ENCODE results near the gene DEF6.

DEF6 gene

DNA sequence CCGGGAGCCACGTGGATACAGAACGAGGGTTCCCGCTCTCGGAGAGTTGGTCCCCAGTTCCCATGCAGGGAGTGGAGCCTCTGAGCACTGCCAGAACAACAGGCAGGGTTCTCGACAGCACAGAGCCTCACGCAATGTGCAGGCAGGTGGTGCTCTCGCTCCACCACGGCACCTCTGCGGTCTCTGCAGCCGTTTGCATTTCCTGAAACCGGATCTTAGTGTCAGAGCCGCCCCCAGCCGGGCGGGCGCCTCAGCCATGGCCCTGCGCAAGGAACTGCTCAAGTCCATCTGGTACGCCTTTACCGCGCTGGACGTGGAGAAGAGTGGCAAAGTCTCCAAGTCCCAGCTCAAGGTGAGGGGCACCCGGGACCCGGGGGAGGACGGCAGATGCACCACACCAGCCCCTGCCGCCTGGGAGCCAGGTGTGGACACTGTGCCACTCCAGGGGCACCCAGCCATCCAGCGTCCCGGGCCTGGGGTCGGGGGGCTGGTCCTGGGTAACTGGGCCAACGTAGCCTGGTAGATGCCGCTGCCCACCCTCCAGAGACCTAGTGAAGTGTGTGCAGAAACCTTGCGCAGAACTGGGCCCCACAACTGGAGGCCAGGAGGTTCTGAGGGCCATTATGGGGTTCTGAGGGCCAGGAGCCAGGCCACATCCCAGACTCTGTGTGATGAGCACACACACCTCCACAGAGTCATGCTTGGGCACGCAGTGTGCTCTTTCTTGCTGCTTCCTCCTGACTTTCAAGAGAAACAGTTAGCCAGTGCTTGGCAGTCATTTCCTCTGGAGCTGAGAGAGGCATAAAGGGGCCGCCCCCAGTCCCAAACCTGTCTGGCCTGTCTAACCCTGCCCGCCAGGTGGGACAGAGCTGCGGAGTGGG, at the start of gene DEF6:
TSS of gene DEF6 (plus strand) at position 218 of the 881 bp plus-strand sequence. CDS start at position 257, 39 bp downstream.
- no peak for FAIRE-seq

DNA sequence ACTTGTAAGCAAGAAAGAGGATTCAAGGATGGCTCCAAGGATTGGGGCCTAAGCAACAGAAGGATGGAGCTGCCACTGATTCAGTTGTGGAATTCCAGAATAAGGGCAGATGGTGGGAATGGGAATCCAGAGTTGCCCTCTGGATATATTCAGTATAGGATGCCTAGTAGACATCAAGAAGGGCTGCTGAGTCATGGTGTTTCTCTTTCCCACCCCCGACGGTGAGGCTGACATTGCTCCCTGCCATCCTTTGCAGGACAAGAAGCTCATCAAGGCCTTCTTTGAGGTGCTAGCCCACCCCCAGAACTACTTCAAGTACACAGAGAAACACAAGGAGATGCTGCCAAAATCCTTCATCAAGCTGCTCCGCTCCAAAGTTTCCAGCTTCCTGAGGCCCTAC, 49.3 kb upstream of the DEF6 start:
- FAIRE-seq: no peak

DNA sequence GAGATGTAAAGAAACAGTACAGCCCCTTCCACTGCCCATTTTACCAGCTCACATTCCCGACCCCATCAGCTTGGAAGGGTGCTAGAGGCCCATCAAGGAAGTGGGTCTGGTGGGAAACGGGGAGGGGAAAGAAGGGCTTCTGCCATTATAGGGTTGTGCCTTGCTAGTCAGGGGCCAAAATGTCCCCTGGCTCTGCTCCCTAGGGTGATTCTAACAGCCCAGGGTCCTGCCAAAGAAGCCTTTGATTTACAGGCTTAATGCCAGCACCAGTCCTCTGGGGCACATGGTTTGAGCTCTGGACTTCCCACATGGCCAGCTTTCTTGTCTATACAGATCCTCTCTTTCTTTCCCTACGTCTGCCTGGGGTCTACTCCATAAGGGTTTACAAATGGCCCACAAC, 48.7 kb upstream of the DEF6 start:
- FAIRE-seq: no peak

GRCh38 chr6:35251949-35252348, 45.7 kb upstream of the DEF6 start:
- no peak for FAIRE-seq

DNA sequence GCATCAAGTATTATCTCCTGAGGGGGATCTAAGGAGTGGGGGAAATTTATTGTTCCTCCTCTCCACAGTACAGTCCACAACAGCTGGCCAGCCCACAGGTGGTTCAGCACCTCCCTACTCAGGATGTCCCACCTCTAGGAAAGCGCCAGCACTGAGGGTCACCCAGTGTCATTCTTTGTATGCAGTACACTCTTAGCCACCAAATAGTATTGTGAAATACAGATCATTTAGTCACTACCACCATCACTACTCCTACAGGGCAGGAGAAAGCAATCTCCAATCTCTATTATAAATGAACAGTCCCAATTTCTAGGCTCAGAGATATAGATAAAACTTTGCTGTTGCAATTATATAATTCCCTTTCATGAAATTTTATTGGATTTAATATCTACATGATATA, 44.4 kb upstream of the DEF6 start:
- no peak for FAIRE-seq

- no peak for FAIRE-seq
These were observed 39.3 kb upstream of the DEF6 start for GRCh38 chr6:35258336-35258735.

GRCh38 chr6:35258858-35259193, 38.8 kb upstream of the DEF6 start:
- FAIRE-seq: no peak

GRCh38 chr6:35259194-35259947, 38.2 kb upstream of the DEF6 start, which contains the start of gene ZNF76:
Gene ZNF76 (plus strand): TSS chr6:35259735. CDS start chr6:35281152, 21,417 bp downstream.
- FAIRE-seq: peak; percentile 78

DNA sequence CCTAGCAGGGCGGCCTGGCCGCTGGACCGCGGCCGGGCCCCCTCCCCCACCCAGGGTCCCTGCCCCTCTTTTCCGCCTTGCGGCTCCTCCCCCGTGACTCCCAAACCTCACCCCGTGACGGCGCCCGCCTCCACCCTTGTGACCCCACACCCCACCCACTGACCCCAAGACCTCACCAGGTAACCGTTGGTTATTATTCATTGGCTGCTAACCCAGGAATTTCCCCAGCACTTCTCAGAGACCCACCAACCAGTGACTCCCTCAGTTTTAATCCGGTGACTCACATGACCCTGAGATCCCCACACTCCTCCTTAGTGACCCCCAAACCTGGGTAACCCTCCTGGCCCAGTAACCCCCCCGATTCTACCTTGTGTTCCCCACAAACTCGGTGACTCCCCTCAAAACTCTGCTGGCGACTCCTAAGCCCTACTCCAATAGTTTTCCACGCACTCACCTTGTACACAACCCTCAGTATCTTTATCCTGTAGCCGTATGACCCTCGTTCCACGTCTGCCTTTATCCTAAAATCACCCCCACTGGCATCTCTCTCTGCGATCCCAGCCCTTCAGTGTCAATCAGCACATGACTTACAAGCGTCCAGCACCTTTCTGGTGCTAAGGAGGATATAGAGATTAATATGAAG, 37.5 kb upstream of the DEF6 start:
- no peak for FAIRE-seq

DNA sequence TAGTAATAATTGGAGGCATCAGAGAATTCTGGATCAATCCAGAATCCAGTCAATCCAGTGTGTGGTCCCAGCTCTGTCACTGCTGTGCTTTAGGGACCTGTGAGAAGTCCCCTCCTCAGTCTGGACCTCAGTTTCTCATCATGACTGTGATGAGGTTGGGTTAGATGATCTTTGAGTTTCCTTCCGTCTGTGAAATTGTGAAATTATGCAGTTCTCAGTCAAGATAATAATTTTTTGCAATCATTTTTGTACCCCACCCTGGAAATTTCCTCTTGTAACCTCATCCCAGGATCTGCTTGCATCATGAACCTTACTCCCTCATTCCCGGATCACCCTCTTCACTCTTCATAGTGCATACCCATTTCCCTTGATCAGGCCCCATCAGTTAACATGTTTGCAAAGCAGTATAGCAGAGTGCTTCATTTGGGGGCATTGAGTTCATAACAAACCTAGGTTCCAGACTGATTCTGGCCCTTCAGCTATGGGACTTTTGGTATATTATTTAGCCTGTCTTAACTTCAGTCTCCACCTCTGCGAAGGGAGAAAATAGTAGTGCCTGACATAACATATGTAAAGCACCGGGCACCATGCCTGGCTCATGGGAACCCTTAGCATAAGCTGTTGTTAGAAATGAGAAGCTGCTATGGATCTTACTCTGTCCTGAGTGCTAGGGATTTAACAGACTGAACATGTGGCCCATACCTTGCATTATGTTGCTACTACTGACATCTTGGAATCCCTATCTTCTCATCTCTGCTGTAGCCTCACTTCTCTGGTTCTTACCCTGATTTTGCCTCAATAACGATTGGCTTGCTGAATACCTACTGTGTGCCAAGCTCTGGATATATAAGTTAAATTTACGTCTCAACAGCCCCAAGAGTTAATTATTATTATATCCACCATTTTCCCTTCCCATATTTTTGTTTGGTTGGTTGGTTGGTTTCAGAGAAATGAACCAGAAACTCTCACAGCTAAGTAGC, 36.7 kb upstream of the DEF6 start:
- FAIRE-seq: no peak

- no peak for FAIRE-seq
These were observed 35.0 kb upstream of the DEF6 start for GRCh38 chr6:35262596-35262995.

GRCh38 chr6:35264550-35265274, 32.9 kb upstream of the DEF6 start:
- no peak for FAIRE-seq

GRCh38 chr6:35265523-35265922, 32.1 kb upstream of the DEF6 start:
- no peak for FAIRE-seq

- no peak for FAIRE-seq
These were observed 30.2 kb upstream of the DEF6 start for GRCh38 chr6:35267446-35267845.

DNA sequence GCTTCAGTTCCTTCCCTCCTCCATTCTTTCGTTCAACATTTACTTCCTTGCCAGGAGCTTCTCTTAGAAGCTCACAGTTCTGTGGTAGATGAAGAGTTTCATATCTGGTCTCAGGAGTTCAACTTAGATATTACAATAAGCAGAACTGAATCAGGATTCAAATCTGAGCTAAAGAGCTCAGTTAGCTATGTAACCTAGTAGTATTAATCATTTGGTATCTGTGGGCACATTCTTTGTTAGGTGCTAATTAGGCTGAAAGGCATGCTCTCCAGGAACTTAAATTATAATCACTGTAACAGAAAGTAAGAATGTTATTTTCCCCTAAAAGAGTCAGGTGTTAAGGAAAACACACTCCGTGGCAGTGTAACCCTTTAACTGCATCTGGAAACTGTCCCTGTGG, 29.7 kb upstream of the DEF6 start:
- no peak for FAIRE-seq

DNA sequence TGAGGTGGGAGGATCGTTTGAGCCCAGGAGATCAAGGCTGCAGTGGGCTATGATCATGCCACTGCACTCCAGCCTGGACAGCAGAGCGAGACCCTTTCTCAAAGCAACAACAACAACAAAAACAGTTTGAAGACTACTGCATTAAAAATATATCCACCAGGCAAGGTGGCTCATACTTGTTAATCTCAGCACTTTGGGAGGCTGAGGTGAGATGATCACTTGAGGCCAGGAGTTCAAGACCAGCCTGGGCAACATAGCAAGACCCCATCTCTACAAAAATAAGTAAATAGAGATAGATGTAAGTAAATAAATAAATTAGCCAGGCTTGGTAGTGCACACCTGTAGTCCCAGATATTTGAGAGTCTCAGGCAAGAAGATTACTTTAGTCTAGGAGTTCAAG, 25.6 kb upstream of the DEF6 start:
- no peak for FAIRE-seq

DNA sequence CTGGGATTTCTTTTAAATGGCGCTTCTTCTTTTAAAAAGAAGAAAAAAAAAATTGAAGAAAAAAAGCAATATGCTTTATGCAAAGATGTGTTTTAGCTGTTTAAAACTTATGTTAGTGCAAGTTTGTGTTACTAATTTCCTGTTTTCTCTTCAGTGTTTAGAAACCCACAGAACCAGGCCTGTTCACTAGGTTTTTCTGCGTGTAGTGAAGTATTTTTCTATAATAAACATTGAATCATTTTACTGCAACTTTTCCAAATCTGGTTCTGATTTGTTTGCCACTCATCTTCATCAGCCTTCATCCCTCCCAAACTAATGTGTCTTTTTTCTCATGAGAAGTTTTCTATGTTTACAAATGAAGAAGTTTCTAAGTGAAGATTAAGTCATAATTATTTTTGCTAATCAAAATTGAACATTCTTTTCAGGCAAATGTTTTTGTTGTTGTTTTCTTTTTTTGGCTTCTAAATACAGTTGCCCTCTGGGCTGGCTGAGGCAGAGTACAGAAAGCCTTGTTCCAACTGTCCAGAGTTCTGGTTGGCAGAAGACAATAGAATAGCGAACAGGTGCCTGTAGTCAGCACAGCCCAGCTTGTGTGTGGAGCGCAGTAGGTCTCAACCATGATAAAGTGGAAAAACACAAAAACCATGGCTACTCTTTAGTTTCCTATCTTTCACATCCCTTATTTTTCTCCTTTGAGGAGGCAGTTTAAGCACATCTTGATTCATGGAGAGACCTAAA, 23.6 kb upstream of the DEF6 start:
- FAIRE-seq: no peak

GRCh38 chr6:35275744-35276260, 21.8 kb upstream of the DEF6 start:
- no peak for FAIRE-seq

- no peak for FAIRE-seq
These were observed 18.9 kb upstream of the DEF6 start for GRCh38 chr6:35278708-35279107.

DNA sequence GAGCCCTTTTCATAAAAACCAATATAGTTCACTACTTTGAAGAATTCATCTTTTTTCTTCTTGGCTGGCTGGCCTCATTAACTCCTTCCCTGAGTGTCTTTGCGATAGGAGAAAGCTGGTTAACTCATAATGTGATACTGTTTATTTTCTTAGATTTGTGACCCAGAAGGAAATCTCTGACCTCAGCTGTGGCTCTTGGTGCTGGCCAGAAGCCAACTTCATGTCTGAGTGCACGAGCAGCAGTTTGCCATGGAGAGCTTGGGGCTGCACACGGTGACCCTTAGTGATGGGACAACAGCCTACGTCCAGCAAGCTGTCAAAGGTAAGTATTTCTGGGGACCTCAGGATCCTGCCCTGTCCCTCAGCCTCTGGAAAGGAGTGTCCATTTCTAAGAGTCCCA, 16.7 kb upstream of the DEF6 start:
- no peak for FAIRE-seq

DNA sequence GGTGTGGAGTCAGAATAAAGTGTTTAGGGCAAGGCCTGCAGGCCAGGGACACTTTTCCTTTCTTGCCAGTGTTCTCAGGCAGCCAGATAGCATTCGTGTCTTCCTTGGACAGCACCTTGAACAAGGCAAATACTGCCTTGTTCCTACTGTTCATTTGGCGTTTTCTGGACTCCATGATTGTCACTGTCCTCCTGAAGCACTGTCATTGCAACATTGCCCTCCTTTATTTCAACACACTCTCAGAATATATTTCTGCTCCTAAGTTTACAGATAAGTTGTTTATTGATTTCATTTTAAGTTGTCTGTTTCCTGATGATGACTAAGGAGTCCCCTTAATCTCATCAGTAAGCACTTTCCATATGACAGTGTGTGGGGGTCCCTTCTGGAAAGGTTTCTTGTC, 15.1 kb upstream of the DEF6 start:
- FAIRE-seq: no peak
